Measurements from ENCODE around the gene QSOX1.
A peak's percentile ranks its signal among the peaks of the same experiment; 100 is the strongest.

QSOX1 gene

DNA sequence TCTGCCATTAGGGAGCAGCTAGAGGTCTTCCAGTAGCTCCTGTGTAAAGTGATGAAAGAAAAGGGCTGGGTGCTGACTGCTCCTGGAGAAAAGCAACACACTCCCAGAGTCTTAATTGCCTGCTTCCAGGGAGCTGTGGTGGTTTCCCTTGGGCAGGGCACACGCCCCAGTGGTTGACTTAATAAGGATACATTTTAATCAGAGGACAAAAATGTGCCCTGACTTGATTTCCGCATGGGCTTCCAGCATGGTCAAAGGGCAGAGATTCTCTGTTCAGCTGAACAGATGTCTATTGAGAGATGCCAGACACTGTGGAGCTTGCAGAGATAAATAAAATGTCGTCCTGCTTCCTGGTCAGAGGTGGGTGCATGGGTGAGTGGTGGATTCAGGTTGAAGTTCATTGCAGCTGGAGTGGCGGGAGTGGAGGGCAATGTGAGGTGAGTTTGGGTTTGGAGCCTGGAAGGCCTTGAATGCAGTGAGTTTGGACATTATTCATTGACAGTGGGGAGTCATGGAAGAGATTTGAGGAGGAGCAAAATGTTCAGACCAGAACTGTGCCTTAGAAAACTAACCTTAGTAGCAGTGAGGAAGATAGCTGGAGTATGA is 16.0 kb downstream of the QSOX1 start:
- Histone ChIP-seq H3K27ac (ENCODE audit: low read length) (no peak overlapping the region), H3K9me3 (ENCODE audit: control insufficient read depth in 2 of 2, low read length in 2 of 2) (no peaks in the 10 kb centered on the region), H3K4me3 (ENCODE audit: low read length in 2 of 2) (no peak overlapping the region), H3K4me1 (ENCODE audit: control insufficient read depth, insufficient read depth, low read length) (peaks cover 45% of the 10 kb centered on the region), H3K9ac (ENCODE audit: low read length in 2 of 2) (no peak overlapping the region), H3K27me3 (ENCODE audit: control insufficient read depth in 1 of 2, insufficient read depth in 2 of 2, low read length in 2 of 2) (no peaks in the 10 kb centered on the region), H3K36me3 (ENCODE audit: control insufficient read depth in 2 of 2, insufficient read depth in 2 of 2, low read length in 2 of 2) (peaks cover 7% of the 10 kb centered on the region in 2 donors)

DNA sequence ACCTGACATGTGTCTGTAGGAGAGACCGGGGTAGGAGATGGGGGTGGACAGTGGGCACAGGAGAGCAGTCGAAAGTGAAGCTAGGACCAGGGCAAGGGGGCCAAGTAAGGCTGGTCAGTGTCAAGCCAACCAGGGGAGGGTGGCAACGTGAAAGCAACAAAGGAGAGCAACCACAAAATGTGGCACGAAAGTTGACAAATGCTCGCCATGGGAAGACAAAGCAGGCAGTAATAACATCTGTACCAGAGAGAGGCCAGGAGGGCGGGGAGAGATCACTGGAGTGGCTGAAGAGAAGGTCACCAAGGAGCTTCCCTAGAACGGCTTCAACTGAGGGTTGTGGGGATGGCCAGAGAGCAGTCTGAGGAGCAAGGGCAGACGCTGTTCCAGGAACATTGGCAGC is 17.0 kb downstream of the QSOX1 start:
- Histone ChIP-seq H3K27ac (ENCODE audit: low read length) (no peak overlapping the region), H3K4me1 (ENCODE audit: control insufficient read depth, insufficient read depth, low read length) (peaks cover 36% of the 10 kb centered on the region), H3K9ac (ENCODE audit: low read length in 2 of 2) (no peak overlapping the region), H3K9me3 (ENCODE audit: control insufficient read depth in 2 of 2, low read length in 2 of 2) (no peaks in the 10 kb centered on the region), H3K4me3 (ENCODE audit: low read length in 2 of 2) (no peak overlapping the region), H3K36me3 (ENCODE audit: control insufficient read depth in 2 of 2, insufficient read depth in 2 of 2, low read length in 2 of 2) (peaks cover 7% of the 10 kb centered on the region in 2 donors), H3K27me3 (ENCODE audit: control insufficient read depth in 1 of 2, insufficient read depth in 2 of 2, low read length in 2 of 2) (no peaks in the 10 kb centered on the region)

DNA sequence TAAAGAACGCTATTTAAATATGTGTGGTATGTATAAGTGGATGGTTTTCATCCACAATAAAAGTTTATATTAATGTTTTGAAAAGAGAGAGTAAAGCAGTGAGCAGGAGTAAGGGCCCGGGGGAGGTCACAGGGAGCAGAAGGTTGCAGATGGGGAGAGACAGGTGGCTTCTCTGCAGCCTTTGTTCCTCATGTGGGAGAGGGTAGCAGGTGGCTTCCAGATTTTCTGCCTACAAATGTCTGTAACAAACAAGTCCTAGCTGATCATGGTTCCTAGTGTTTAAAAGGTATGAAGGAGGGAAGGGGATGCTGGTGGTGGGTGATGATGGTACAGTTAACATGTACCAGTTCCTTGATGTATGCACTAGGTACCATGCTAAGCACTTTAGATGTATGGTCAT is 18.8 kb downstream of the QSOX1 start:
- Histone ChIP-seq H3K4me1 (ENCODE audit: control insufficient read depth, insufficient read depth, low read length) (peaks cover 23% of the 10 kb centered on the region), H3K4me3 (ENCODE audit: low read length in 2 of 2) (peak overlapping the region in 1 of 2 donors; percentile 22), H3K27ac (ENCODE audit: low read length) (peak overlapping the region; percentile 67), H3K9ac (ENCODE audit: low read length in 2 of 2) (no peak overlapping the region), H3K9me3 (ENCODE audit: control insufficient read depth in 2 of 2, low read length in 2 of 2) (no peaks in the 10 kb centered on the region), H3K36me3 (ENCODE audit: control insufficient read depth in 2 of 2, insufficient read depth in 2 of 2, low read length in 2 of 2) (peaks cover 4 to 6% of the 10 kb centered on the region in 2 donors), H3K27me3 (ENCODE audit: control insufficient read depth in 1 of 2, insufficient read depth in 2 of 2, low read length in 2 of 2) (no peaks in the 10 kb centered on the region)

DNA sequence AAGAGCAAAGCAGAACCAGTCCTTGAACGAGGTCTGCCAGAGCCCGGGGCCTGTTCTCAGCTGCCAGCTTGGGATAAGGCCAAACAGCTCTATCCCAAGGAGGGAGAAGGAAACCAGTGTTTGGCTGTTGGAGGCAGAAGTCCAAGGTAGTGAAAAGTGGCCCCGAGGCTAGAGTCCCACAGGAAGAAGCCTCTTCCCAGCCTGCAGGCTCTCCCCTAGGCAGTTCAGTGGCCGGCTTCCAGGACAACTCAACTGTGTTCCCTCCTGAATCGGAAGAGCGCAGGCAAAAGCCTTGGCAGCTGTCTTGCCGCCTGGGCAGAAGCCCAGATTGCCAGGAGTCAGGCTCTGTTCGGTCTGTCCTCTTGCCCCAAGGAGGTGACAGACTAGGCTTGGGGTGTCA is 19.3 kb downstream of the QSOX1 start:
- Histone ChIP-seq H3K36me3 (ENCODE audit: control insufficient read depth in 2 of 2, insufficient read depth in 2 of 2, low read length in 2 of 2) (peaks cover 0 to 4% of the 10 kb centered on the region in 2 donors), H3K9ac (ENCODE audit: low read length in 2 of 2) (peak overlapping the region in 1 of 2 donors; percentile 13), H3K27ac (ENCODE audit: low read length) (peak overlapping the region; percentile 67), H3K4me1 (ENCODE audit: control insufficient read depth, insufficient read depth, low read length) (peaks cover 22% of the 10 kb centered on the region), H3K4me3 (ENCODE audit: low read length in 2 of 2) (peak overlapping the region in 1 of 2 donors; percentile 22), H3K9me3 (ENCODE audit: control insufficient read depth in 2 of 2, low read length in 2 of 2) (no peaks in the 10 kb centered on the region), H3K27me3 (ENCODE audit: control insufficient read depth in 1 of 2, insufficient read depth in 2 of 2, low read length in 2 of 2) (no peaks in the 10 kb centered on the region)

DNA sequence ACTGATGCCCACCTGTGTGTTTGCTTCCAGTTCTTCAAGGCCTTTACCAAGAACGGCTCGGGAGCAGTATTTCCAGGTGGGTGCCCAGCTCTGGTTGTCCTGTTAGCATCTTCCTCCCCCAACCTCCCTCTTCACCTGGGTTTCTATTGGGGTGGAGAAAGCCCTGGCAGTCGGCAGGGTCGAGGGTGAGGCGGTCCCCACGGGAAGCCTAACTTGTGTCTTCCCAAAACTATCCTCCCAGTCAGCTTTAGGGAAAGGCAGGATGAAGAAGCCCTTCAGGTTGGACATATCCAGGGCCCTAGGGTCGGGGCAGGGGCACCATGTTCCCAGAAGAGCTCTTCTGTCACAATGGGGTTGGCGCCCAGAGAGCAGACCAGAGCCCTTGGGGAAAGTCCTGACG is 20.6 kb downstream of the QSOX1 start:
- Histone ChIP-seq H3K27me3 (ENCODE audit: control insufficient read depth in 1 of 2, insufficient read depth in 2 of 2, low read length in 2 of 2) (no peaks in the 10 kb centered on the region), H3K9me3 (ENCODE audit: control insufficient read depth in 2 of 2, low read length in 2 of 2) (no peaks in the 10 kb centered on the region), H3K4me3 (ENCODE audit: low read length in 2 of 2) (no peak overlapping the region), H3K4me1 (ENCODE audit: control insufficient read depth, insufficient read depth, low read length) (peaks cover 16% of the 10 kb centered on the region), H3K36me3 (ENCODE audit: control insufficient read depth in 2 of 2, insufficient read depth in 2 of 2, low read length in 2 of 2) (peaks cover 0 to 4% of the 10 kb centered on the region in 2 donors), H3K9ac (ENCODE audit: low read length in 2 of 2) (no peak overlapping the region), H3K27ac (ENCODE audit: low read length) (peak overlapping the region; percentile 67)

DNA sequence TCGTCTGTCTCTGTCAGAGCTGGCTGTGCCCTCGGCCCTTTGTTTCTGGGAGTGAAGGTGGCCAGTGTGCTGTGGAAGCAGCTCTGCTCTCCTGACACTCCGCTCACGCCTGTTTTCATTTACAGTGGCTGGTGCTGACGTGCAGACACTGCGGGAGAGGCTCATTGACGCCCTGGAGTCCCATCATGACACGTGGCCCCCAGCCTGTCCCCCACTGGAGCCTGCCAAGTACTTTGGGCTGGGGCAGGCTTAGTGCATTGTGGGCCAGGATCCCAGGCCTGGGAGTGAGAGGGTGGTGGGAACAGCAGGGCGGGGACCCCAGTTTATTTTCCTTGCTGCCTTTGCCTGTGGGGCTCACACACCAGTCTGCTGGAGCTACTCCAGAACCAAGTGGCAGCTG is 21.1 kb downstream of the QSOX1 start:
- H3K9me3 ChIP-seq (ENCODE audit: control insufficient read depth in 2 of 2, low read length in 2 of 2) = no peaks in the 10 kb centered on the region
- H3K27me3 ChIP-seq (ENCODE audit: control insufficient read depth in 1 of 2, insufficient read depth in 2 of 2, low read length in 2 of 2) = no peaks in the 10 kb centered on the region
- no peak overlapping the region for H3K27ac ChIP-seq (ENCODE audit: low read length)
- H3K36me3 ChIP-seq (ENCODE audit: control insufficient read depth in 2 of 2, insufficient read depth in 2 of 2, low read length in 2 of 2) = peaks cover 0 to 2% of the 10 kb centered on the region in 2 donors
- H3K9ac ChIP-seq (ENCODE audit: low read length in 2 of 2) = no peak overlapping the region
- peaks cover 16% of the 10 kb centered on the region for H3K4me1 ChIP-seq (ENCODE audit: control insufficient read depth, insufficient read depth, low read length)
- H3K4me3 ChIP-seq (ENCODE audit: low read length in 2 of 2) = no peak overlapping the region

DNA sequence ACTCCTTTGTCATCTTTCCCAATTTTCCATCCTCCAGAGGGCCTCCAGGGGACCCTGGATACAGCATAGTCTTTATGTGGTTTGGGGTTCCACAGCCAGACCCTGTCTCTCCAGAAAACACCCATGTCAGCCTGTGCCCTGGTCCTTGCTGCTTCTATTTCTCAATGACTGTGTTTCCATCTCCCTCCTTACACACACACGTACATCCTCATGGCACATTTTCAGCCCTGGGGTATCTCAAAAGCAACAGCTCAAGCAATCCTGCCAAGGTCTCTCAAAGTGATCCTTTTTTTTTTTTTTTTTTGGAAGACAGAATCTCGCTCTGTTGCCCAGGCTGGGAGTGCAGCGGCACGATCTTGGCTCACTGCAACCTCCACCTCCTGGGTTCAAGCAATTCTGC is 22.3 kb downstream of the QSOX1 start:
- no peak overlapping the region for H3K27ac ChIP-seq (ENCODE audit: low read length)
- H3K9me3 ChIP-seq (ENCODE audit: control insufficient read depth in 2 of 2, low read length in 2 of 2) = no peaks in the 10 kb centered on the region
- H3K9ac ChIP-seq (ENCODE audit: low read length in 2 of 2) = no peak overlapping the region
- H3K4me3 ChIP-seq (ENCODE audit: low read length in 2 of 2) = no peak overlapping the region
- H3K36me3 ChIP-seq (ENCODE audit: control insufficient read depth in 2 of 2, insufficient read depth in 2 of 2, low read length in 2 of 2) = peaks cover 0 to 5% of the 10 kb centered on the region in 2 donors
- peaks cover 16% of the 10 kb centered on the region for H3K4me1 ChIP-seq (ENCODE audit: control insufficient read depth, insufficient read depth, low read length)
- H3K27me3 ChIP-seq (ENCODE audit: control insufficient read depth in 1 of 2, insufficient read depth in 2 of 2, low read length in 2 of 2) = no peaks in the 10 kb centered on the region

DNA sequence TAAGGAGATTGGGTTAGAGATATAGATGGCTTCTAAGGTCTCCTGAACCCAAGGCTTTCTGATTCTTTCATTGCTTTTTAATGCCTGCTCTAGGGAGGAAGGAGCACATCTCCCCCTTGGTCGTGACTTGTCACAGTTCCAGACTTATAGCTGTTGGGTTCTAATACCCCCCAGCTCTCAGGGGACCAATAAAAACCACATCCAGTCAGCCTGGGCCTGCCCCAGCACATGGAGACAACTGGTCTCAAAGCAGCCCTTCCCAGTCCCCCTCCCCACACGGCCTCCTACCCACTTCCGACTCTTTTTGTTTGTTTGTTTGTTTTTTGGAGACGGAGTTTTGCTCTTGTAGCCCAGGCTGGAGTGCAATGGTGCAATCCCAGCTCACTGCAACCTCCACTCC is 23.3 kb downstream of the QSOX1 start:
- Histone ChIP-seq H3K27me3 (ENCODE audit: control insufficient read depth in 1 of 2, insufficient read depth in 2 of 2, low read length in 2 of 2) (no peaks in the 10 kb centered on the region), H3K9ac (ENCODE audit: low read length in 2 of 2) (no peak overlapping the region), H3K36me3 (ENCODE audit: control insufficient read depth in 2 of 2, insufficient read depth in 2 of 2, low read length in 2 of 2) (peaks cover 0 to 12% of the 10 kb centered on the region in 2 donors), H3K4me1 (ENCODE audit: control insufficient read depth, insufficient read depth, low read length) (peaks cover 16% of the 10 kb centered on the region), H3K27ac (ENCODE audit: low read length) (no peak overlapping the region), H3K9me3 (ENCODE audit: control insufficient read depth in 2 of 2, low read length in 2 of 2) (no peaks in the 10 kb centered on the region), H3K4me3 (ENCODE audit: low read length in 2 of 2) (no peak overlapping the region)

DNA sequence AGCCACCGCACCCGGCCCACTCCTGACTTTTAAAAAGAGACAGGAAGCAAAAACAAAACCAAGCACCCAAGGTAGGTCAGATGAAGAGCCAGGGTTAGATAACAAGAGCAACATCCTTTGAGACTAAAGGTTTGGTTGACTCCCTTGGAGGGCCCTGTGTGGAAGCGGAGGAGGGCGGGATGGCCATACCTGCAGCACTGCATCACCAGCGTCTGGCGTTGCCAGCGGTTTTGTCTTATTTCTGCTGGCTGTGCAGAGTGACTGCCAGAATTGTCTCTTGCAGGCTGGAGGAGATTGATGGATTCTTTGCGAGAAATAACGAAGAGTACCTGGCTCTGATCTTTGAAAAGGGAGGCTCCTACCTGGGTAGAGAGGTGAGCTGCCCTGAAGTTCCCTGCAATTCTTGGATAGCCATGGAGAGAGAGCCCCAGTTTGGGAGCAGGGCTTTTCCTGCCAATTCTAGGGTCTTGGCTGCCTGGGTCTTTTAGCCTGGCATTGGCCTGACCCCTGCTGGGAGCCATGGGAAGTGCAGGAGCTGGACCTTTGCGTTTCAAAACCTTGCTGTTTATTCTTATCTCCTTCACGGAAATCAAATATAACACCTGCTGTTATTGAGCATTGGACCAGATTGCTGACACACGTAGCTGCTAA is 24.0 kb downstream of the QSOX1 start:
- H3K27me3 ChIP-seq (ENCODE audit: control insufficient read depth in 1 of 2, insufficient read depth in 2 of 2, low read length in 2 of 2) = no peaks in the 10 kb centered on the region
- no peak overlapping the region for H3K27ac ChIP-seq (ENCODE audit: low read length)
- peaks cover 13% of the 10 kb centered on the region for H3K4me1 ChIP-seq (ENCODE audit: control insufficient read depth, insufficient read depth, low read length)
- no peak overlapping the region for H3K9ac ChIP-seq (ENCODE audit: low read length in 2 of 2)
- no peak overlapping the region for H3K4me3 ChIP-seq (ENCODE audit: low read length in 2 of 2)
- peaks cover under 1 to 14% of the 10 kb centered on the region in 2 donors for H3K36me3 ChIP-seq (ENCODE audit: control insufficient read depth in 2 of 2, insufficient read depth in 2 of 2, low read length in 2 of 2)
- no peaks in the 10 kb centered on the region for H3K9me3 ChIP-seq (ENCODE audit: control insufficient read depth in 2 of 2, low read length in 2 of 2)

DNA sequence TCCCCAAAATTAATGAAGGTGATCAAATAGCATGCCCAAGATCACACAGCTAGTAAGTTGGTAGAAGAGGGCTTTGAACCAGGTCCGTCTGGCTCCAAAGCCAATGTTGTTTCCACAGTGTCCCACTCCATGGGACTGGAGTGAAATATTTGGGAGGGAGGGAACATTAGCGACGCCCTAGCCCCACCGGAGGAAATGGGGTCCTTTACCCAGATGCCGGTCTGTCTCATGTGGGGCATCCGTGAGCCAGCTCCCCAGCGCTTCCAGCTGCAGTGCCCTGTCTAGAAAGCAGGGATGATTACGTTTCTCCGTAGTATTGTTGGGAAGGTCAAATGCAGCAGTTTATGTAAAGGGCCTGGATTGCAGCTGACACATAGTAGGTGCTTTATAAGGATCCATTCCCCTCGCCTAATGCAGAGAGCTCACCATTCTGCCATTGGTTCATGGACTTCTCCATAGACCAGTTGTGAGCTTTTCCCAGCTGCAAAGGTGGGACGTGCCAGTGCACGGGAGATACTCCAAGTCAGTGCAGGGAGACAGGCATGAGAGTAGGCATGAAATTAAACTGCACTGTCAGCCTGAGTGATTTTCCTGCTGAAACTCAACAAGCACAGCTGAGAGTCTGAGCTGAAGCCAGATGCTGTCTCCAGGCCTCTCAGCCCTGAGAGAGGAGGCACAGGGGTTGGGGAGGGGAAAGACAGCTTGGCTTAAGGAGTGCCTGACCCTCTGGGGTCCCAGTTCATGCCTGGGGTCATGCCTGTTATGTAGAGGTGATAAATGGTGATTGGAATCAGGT is 24.7 kb downstream of the QSOX1 start:
- Histone ChIP-seq H3K27me3 (ENCODE audit: control insufficient read depth in 1 of 2, insufficient read depth in 2 of 2, low read length in 2 of 2) (no peaks in the 10 kb centered on the region), H3K9me3 (ENCODE audit: control insufficient read depth in 2 of 2, low read length in 2 of 2) (no peaks in the 10 kb centered on the region), H3K4me3 (ENCODE audit: low read length in 2 of 2) (no peak overlapping the region), H3K27ac (ENCODE audit: low read length) (no peak overlapping the region), H3K4me1 (ENCODE audit: control insufficient read depth, insufficient read depth, low read length) (peaks cover 6% of the 10 kb centered on the region), H3K9ac (ENCODE audit: low read length in 2 of 2) (no peak overlapping the region), H3K36me3 (ENCODE audit: control insufficient read depth in 2 of 2, insufficient read depth in 2 of 2, low read length in 2 of 2) (peaks cover 8 to 20% of the 10 kb centered on the region in 2 donors)
